ENCODE data around the gene MAS1L. TPM values are rescaled to one million over a fixed set of nuclear protein-coding genes. Genes with fewer than 3 reads are reported as not detected.

Gene MAS1L
- 0.40 TPM for total RNA-seq
- long read RNA-seq: 0 reads

- no peak for DNase-seq
- ATAC-seq: no peak
- intact Hi-C loops (cut with micrococcal nuclease): no loop called here
These were observed at the start of gene MAS1L for GRCh38 chr6:29487660-29488059. TSS of gene MAS1L (minus strand) at chr6:29487956. CDS start at chr6:29487902, 54 bp downstream.

DNA sequence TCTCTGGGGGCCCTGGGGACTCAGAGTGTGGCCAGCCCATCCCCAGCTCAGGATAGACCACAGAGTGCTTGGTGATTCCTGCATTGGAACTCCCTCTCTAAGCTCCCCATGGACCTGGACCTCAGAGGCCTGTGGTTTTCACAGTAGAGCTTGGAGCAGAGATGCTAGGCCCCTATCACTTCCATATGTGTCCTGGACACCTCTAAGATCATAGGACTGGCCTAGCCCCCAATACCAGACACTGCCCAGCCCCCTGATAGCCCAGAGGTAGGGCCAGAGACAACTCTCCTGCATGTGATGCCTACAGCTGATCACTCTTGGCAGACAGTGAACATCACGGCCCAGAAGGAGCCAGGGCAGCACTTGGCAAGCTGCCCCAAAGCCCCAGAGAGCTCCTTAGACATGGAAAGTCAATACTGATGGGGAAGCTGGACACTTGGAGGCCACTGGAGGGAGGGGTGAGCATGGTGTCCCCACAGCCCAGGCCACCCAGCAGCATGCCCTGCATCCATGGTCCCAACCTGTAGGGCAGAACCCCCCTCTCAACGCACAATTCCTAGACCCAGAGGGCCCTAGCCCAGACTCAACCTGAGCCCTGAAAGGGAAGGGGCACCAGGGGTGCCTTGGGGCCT is 44.7 kb upstream of the MAS1L start:
- intact Hi-C loops (cut with micrococcal nuclease): no loop called here
- no peak for ATAC-seq
- no peak for DNase-seq

- DNase-seq (no peak), ATAC-seq (no peak)
- intact Hi-C loops (cut with micrococcal nuclease): no loop called here
These were observed 43.9 kb upstream of the MAS1L start for GRCh38 chr6:29531668-29532067.

- no peak for DNase-seq
- no peak for ATAC-seq
- intact Hi-C loops (cut with micrococcal nuclease): no loop called here
These were observed 43.0 kb upstream of the MAS1L start for GRCh38 chr6:29530671-29531310.

GRCh38 chr6:29529956-29530355 is 42.2 kb upstream of the MAS1L start:
- intact Hi-C loops (cut with micrococcal nuclease): no loop called here
- DNase-seq (no peak), ATAC-seq (no peak)

DNA sequence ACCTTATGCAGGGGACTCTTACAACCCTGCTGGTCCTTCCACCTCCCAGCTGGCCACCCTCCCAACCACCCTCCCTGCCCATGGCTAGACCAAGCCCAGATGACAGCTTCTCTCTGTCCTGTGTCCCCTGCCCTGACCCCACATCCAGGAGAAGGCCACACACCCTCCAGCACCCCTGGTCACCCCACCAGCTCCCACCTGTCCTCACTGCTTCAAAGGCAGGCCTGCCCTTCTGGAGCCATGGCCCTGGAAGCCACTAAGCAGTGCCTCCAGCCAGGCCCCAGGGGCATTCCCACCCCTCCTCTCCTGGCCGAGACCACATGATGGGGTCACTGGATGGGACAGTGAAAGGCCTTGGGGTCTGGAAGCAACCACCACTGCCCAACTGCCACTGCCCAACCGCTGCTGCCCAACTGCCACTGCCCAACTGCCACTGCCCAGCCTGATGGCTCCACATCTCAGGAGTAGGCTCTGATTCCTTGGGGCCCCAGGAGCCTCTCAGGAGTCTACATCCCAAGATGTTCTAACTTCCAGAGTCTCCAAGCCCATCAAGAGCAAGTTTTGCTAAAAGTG is 41.3 kb upstream of the MAS1L start:
- ATAC-seq: no peak
- DNase-seq: no peak
- intact Hi-C loops (cut with micrococcal nuclease): no loop called here

GRCh38 chr6:29528300-29528931 is 40.7 kb upstream of the MAS1L start:
- intact Hi-C loops (cut with micrococcal nuclease): no loop called here
- DNase-seq (no peak), ATAC-seq (no peak)

- intact Hi-C loops (cut with micrococcal nuclease): no loop called here
- DNase-seq (no peak), ATAC-seq (no peak)
These were observed 39.8 kb upstream of the MAS1L start for GRCh38 chr6:29527564-29527963.

- ATAC-seq (no peak), DNase-seq (no peak)
- intact Hi-C loops (cut with micrococcal nuclease): no loop called here
These were observed 39.4 kb upstream of the MAS1L start for GRCh38 chr6:29527126-29527525.

GRCh38 chr6:29525311-29525639 is 37.5 kb upstream of the MAS1L start:
- DNase-seq: no peak
- intact Hi-C loops (cut with micrococcal nuclease): no loop called here
- ATAC-seq: no peak

DNA sequence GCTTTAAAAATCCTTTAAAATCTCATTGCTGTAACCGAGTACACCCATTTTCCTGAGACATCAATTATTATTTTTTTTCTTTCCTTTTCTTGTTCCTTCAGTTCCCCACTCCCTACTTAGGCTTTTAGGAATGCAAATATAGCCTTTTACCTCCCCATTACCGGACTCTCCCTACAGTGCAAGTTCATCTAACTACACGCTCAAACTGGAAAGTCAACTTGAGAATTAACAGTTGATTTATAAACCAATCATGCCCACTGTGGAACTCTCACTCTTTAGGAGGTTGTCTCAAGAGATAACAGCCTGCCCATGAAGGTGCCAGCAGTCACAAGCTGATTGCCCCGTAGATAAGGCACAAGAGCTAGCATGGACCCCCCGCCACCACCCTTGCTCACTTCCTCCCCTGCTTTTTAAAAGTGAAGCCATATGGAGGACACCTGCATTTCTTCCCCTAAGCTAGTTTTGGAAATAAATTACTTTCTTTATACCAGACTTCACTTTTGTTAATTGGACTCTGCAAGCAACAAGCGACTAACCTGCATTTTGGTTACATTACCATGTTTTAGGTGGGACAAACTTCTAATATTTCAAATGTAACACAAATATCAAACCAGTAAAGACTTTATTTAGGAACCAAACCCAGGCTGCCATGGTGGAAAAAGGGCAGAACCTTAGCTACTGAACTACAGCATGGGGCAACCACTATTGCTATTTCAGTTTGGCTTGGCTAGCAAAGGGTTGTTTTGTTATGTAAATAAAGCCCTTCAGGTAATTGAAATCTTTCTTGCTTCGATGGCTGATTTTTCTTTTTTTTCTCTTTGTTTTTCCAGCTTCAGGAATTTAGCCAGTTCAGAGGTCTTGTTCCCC is 36.9 kb upstream of the MAS1L start:
- intact Hi-C loops (cut with micrococcal nuclease): no loop called here
- ATAC-seq (no peak), DNase-seq (no peak)

DNA sequence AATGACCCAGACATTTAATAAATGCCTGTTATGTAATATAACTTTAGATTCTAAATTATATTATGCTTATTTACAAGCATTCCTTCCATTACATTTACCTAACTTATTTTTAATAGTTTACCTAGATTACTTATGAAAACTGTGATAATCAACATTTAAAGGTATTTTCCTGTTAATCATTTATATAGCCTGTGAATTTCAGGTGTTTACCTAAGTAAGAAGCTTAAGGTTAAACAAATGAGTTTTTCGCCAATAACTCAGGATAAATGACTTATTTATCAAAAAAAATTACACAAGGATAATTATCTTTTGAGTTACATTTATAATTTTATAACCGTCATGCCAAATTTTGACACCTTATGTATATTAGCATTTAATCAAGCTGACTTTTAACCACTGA is 36.3 kb upstream of the MAS1L start:
- no peak for ATAC-seq
- no peak for DNase-seq
- intact Hi-C loops (cut with micrococcal nuclease): no loop called here

- DNase-seq: no peak
- intact Hi-C loops (cut with micrococcal nuclease): no loop called here
- no peak for ATAC-seq
These were observed 34.5 kb upstream of the MAS1L start for GRCh38 chr6:29522227-29522626.

GRCh38 chr6:29521006-29521680 is 33.4 kb upstream of the MAS1L start:
- DNase-seq (no peak), ATAC-seq (no peak)
- intact Hi-C loops (cut with micrococcal nuclease): no loop called here

GRCh38 chr6:29520232-29520631 is 32.5 kb upstream of the MAS1L start:
- intact Hi-C loops (cut with micrococcal nuclease): no loop called here
- no peak for ATAC-seq
- DNase-seq: no peak

DNA sequence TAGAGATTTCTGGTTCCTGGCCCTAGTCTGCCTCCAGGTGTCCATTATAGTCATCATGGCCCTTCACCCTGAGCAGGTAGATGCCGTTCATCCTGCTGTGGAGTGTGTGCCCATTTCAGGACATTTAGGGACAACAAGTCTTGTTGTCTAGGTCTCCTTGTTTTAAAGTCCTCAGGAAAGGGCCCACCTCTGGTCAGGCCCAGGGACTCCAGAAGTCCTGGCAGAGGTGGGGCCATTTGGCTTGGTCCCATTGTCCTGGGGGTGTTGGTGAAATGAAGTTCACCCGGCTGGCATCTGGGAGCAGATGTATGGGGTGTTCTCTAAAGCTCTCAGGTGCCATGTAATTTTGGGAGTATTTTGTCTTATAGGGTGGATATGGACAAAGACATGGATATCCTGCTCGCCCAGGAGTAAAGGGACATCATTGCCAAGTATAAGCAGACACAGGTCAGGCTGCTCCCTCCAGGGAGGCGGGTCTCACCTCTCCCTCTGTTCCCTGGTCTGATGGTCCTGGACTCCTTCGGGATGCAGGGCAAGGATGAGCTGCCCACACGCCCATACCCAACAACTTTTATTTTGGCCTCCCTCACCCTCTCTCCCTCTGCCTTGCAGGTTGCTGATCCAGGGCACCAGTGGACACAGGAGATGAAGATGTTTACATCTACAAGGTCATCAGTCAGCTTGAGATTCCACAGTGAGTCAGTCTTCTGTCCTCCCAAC is 31.7 kb upstream of the MAS1L start:
- no peak for DNase-seq
- no peak for ATAC-seq
- intact Hi-C loops (cut with micrococcal nuclease): no loop called here

- intact Hi-C loops (cut with micrococcal nuclease): no loop called here
- ATAC-seq: no peak
- no peak for DNase-seq
These were observed 30.1 kb upstream of the MAS1L start for GRCh38 chr6:29517728-29518440.

DNA sequence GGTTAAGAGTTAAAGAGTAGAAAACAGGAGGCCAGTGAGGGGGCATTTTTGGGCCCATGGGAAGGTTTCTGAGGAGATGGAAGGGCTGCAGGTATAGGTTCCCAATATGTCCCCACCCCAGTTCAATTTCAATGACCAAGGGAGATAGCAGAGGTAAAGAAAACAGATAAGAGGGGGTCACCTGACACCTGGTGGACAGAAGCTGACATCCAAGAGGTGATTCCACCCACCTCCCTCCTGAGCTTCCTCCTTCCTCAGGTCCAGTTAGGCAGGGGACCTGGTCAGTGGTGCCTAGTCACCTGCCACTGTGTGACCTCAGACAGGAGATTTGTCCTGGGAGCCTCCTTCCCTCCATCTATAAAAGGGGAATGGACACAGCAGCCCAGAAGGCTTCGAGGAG is 29.5 kb upstream of the MAS1L start:
- ATAC-seq (no peak), DNase-seq (no peak)
- intact Hi-C loops (cut with micrococcal nuclease): no loop called here
